Stomach (tissue), 9 donors: ENCODE measurements around the gene CHCHD4. TPM values are rescaled to one million over a fixed set of nuclear protein-coding genes. Genes with fewer than 3 reads are reported as not detected.

Experiments used
- DNase-seq, 2 donors: peaks; one replicate each; pipeline versions ENCODE4 v3.0.0 to v3.0.0-alpha.2; 2013 to 2019
- H3K27ac ChIP-seq, 5 donors: fragments of 200-600 bp in 4 of 5; sonication (generic) in 4 of 5; one replicate each; pipeline ENCODE4 v1.5.1; 2013 to 2019; ENCODE audit warnings: mild to moderate bottlenecking in 1 of 5, moderate library complexity in 1 of 5
- H3K27me3 ChIP-seq, 3 donors: fragments of 200-600 bp; sonication (generic); one replicate each; pipeline ENCODE4 v1.5.1; 2017 to 2019; ENCODE audit warnings: mixed run types in 1 of 3
- H3K36me3 ChIP-seq, 4 donors: fragments of 200-600 bp; sonication (generic); 1 replicate in 3 of 4; 2 replicates in 1 of 4; pipeline ENCODE4 v1.5.1; 2016 to 2019
- H3K4me1 ChIP-seq, 4 donors: fragments of 200-600 bp; sonication (generic); one replicate each; pipeline ENCODE4 v1.5.1; 2016 to 2019
- H3K4me3 ChIP-seq, 4 donors: fragments of 200-600 bp; sonication (generic) in 3 of 4; one replicate each; pipeline ENCODE4 v1.5.1; 2016 to 2019; ENCODE audit warnings: mild to moderate bottlenecking in 1 of 4
- H3K9me3 ChIP-seq, 4 donors: fragments of 200-600 bp; sonication (generic); one replicate each; pipeline ENCODE4 v1.5.1; 2016 to 2019
- CTCF ChIP-seq, 7 experiments: fragments of 450-650 bp in 4 of 7; fragments of 200-600 bp in 3 of 7; sonication (generic) in 3 of 7; IDR thresholded peaks; one replicate each; pipeline ENCODE4 v1.5.1; 2016 to 2019; ENCODE audit warnings: antibody characterized with exemption in 7 of 7, control low read depth in 2 of 7, mild to moderate bottlenecking in 1 of 7
- EP300 ChIP-seq: sonication (generic); formaldehyde crosslinking; IDR thresholded peaks from one replicate; pipeline ENCODE4 v1.6.1; 2017; ENCODE audit warnings: antibody characterized with exemption
- POLR2A ChIP-seq, 4 donors: fragments of 450-650 bp; IDR thresholded peaks; one replicate each; pipeline ENCODE4 v1.6.1; 2016; ENCODE audit warnings: antibody characterized with exemption in 4 of 4, control low read depth in 2 of 4, mild to moderate bottlenecking in 1 of 4, moderate library complexity in 1 of 4
- POLR2AphosphoS5 ChIP-seq, 3 donors: sonication (generic); formaldehyde crosslinking; IDR thresholded peaks; one replicate each; pipeline ENCODE4 v1.6.1; 2016; ENCODE audit warnings: antibody characterized with exemption in 3 of 3
- WGBS, 5 donors: extraction: QIAGEN DNeasy Blood & Tissue Kit in 3 of 5; methylation state at CpG; one replicate each; pipeline versions ENCODE4 v1.1.5 to v1.1.7; 2013 to 2018; 5-methylcytosine and 5-hydroxymethylcytosine counted together
- intact Hi-C: fragments of 100-400 bp; cut with DNase I; formaldehyde crosslinking; loops from one replicate; pipeline ENCODE4 v1.15.1; 2023; ENCODE audit warnings: low total_unique reads
- polyA plus RNA-seq, 3 donors: library from polyadenylated mRNA; stranded (reverse); fragments of 200-250 nt; gene quantifications; one replicate each; pipeline ENCODE4 v1.2.3, GENCODE V29; 2013
- total RNA-seq, 5 donors: library from RNA; depleted of rRNA; stranded (reverse); fragments of >200 nt; gene quantifications; one replicate each; pipeline versions ENCODE4 v1.1.0 to v1.2.3, GENCODE V29; 2014 to 2016
- donor health status: healthy with polysubstance abuse.
- donor health status: Bipolar disorder and iron deficiency.
- donor health status: healthy.

CHCHD4 gene
- total and polyA plus RNA-seq, 8 donors, result 1.7 to 16.1 (median 11.4) TPM

- Histone ChIP-seq H3K4me3 (peak overlapping the region in 1 of 4 donors; percentile 9), H3K36me3 (peaks cover 43 to 78% (median 76%) of the 10 kb centered on the region in 4 donors), H3K4me1 (peaks cover 22 to 46% (median 33%) of the 10 kb centered on the region in 4 donors), H3K27me3 (no peaks in the 10 kb centered on the region), H3K9me3 (no peaks in the 10 kb centered on the region), H3K27ac (peak overlapping the region; percentile 47 to 92 (median 85))
- peak in 1 of 2 donors; percentile 64 for DNase-seq
- 51 to 68% (median 60%) methylated on average over 7 of the region's 7 CpGs for WGBS, 5 donors
- intact Hi-C loops, result no loop called here
- TF ChIP-seq POLR2AphosphoS5 (IDR thresholded peaks at IDR 0.05), result peak; percentile 61 to 81 (median 77)
- peak; percentile 53 for TF ChIP-seq EP300
- TF ChIP-seq CTCF (IDR thresholded peaks at IDR 0.05), result no peak
Observed at GRCh38 chr3:14143271-14144225, 18.9 kb upstream of the CHCHD4 start.

- Histone ChIP-seq H3K4me3 (no peak overlapping the region), H3K27me3 (no peaks in the 10 kb centered on the region), H3K36me3 (peaks cover 45 to 78% (median 76%) of the 10 kb centered on the region in 4 donors), H3K4me1 (peaks cover 22 to 46% (median 33%) of the 10 kb centered on the region in 4 donors), H3K27ac (peak overlapping the region in 4 of 5 donors; percentile 81 to 92 (median 88)), H3K9me3 (no peaks in the 10 kb centered on the region)
- intact Hi-C loops, result no loop called here
- TF ChIP-seq CTCF (IDR thresholded peaks at IDR 0.05), result no peak
- TF ChIP-seq POLR2A (IDR thresholded peaks at IDR 0.05), result no peak
- no peak for TF ChIP-seq EP300
- TF ChIP-seq POLR2AphosphoS5 (IDR thresholded peaks at IDR 0.05), result no peak
- no peak for DNase-seq
- 67 to 73% (median 67%) methylated on average over 8 of the region's 8 CpGs for WGBS, 5 donors
Observed at GRCh38 chr3:14142567-14143270, 18.0 kb upstream of the CHCHD4 start.

GRCh38 chr3:14141602-14142341 is 17.1 kb upstream of the CHCHD4 start:
- Histone ChIP-seq H3K27ac (peak overlapping the region in 4 of 5 donors; percentile 81 to 92 (median 88)), H3K4me3 (no peak overlapping the region), H3K27me3 (no peaks in the 10 kb centered on the region), H3K36me3 (peaks cover 38 to 78% (median 74%) of the 10 kb centered on the region in 4 donors), H3K4me1 (peaks cover 22 to 54% (median 33%) of the 10 kb centered on the region in 4 donors), H3K9me3 (no peaks in the 10 kb centered on the region)
- TF ChIP-seq POLR2A (IDR thresholded peaks at IDR 0.05), result no peak
- TF ChIP-seq EP300, result no peak
- no peak for TF ChIP-seq POLR2AphosphoS5 (IDR thresholded peaks at IDR 0.05)
- TF ChIP-seq CTCF (IDR thresholded peaks at IDR 0.05), result no peak
- DNase-seq, result no peak
- intact Hi-C loops, result no loop called here
- 88 to 91% (median 89%) methylated on average over 9 to 19 of the region's 19 CpGs for WGBS, 5 donors

GRCh38 chr3:14141144-14141543 is 16.5 kb upstream of the CHCHD4 start:
- Histone ChIP-seq H3K27ac (peak overlapping the region in 1 of 5 donors; percentile 85), H3K4me1 (peaks cover 22 to 56% (median 33%) of the 10 kb centered on the region in 4 donors), H3K9me3 (no peaks in the 10 kb centered on the region), H3K4me3 (no peak overlapping the region), H3K36me3 (peaks cover 36 to 78% (median 74%) of the 10 kb centered on the region in 4 donors), H3K27me3 (no peaks in the 10 kb centered on the region)
- intact Hi-C loops, result no loop called here
- TF ChIP-seq POLR2AphosphoS5 (IDR thresholded peaks at IDR 0.05), result no peak
- no peak for TF ChIP-seq EP300
- TF ChIP-seq POLR2A (IDR thresholded peaks at IDR 0.05), result no peak
- no peak for TF ChIP-seq CTCF (IDR thresholded peaks at IDR 0.05)
- 45 to 74% (median 70%) methylated on average over 2 of the region's 2 CpGs for WGBS, 5 donors
- no peak for DNase-seq
